Measurements from ENCODE around the gene PPM1B. TPM values are rescaled to one million over a fixed set of nuclear protein-coding genes. Genes with fewer than 3 reads are reported as not detected.

The PPM1B gene
- total RNA-seq, 4 donors from 2014 or later, result 28.3 to 63.9 (median 37.9) TPM

DNA sequence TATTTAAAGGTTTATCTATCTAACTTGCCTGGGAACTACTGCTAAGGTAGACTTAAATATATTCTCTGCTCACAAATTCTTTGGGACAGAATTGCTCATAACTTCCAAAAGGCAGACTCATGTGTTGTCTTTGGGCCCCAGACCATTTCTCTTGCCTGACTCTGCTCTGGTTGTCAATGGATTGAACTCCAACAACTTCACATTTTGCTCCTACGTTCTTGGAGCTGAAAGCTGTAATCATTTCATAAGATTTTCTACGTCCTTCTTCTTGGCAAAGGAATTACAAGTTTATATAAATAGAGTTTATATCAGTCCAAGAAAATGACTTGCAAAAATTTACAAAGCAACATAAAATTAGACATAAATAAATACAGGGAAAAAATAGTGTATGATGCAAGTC, 32.9 kb upstream of the PPM1B start:
- no peaks in the 10 kb centered on the region for H3K9me3 ChIP-seq
- no peak overlapping the region for H3K27ac ChIP-seq
- TF ChIP-seq EP300 (IDR thresholded peaks at IDR 0.05), result no peak
- no peak for TF ChIP-seq POLR2AphosphoS5 (IDR thresholded peaks at IDR 0.05)
- no peak for TF ChIP-seq POLR2A (IDR thresholded peaks at IDR 0.05)
- TF ChIP-seq, protein P1, sequence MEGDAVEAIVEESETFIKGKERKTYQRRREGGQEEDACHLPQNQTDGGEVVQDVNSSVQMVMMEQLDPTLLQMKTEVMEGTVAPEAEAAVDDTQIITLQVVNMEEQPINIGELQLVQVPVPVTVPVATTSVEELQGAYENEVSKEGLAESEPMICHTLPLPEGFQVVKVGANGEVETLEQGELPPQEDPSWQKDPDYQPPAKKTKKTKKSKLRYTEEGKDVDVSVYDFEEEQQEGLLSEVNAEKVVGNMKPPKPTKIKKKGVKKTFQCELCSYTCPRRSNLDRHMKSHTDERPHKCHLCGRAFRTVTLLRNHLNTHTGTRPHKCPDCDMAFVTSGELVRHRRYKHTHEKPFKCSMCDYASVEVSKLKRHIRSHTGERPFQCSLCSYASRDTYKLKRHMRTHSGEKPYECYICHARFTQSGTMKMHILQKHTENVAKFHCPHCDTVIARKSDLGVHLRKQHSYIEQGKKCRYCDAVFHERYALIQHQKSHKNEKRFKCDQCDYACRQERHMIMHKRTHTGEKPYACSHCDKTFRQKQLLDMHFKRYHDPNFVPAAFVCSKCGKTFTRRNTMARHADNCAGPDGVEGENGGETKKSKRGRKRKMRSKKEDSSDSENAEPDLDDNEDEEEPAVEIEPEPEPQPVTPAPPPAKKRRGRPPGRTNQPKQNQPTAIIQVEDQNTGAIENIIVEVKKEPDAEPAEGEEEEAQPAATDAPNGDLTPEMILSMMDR (IDR thresholded peaks at IDR 0.05), result no peak
- no peaks in the 10 kb centered on the region for H3K36me3 ChIP-seq
- DNase-seq (ENCODE audit: low spot score in 2 of 2), result no peak
- H3K4me3 ChIP-seq, result no peak overlapping the region
- no peaks in the 10 kb centered on the region for H3K4me1 ChIP-seq
- no peaks in the 10 kb centered on the region for H3K27me3 ChIP-seq
- 27% methylated on average over 2 of the region's 2 CpGs for WGBS

GRCh38 chr2:44136252-44136651, 32.4 kb upstream of the PPM1B start:
- 63% methylated on average over 3 of the region's 3 CpGs for WGBS
- H3K27me3 ChIP-seq, result no peaks in the 10 kb centered on the region
- H3K4me1 ChIP-seq, result no peaks in the 10 kb centered on the region
- no peak for TF ChIP-seq POLR2A (IDR thresholded peaks at IDR 0.05)
- TF ChIP-seq, protein P1 (IDR thresholded peaks at IDR 0.05), result no peak
- no peak for TF ChIP-seq EP300 (IDR thresholded peaks at IDR 0.05)
- TF ChIP-seq POLR2AphosphoS5 (IDR thresholded peaks at IDR 0.05), result no peak
- H3K4me3 ChIP-seq, result no peak overlapping the region
- DNase-seq (ENCODE audit: low spot score in 2 of 2), result no peak
- no peaks in the 10 kb centered on the region for H3K9me3 ChIP-seq
- no peak overlapping the region for H3K27ac ChIP-seq
- H3K36me3 ChIP-seq, result no peaks in the 10 kb centered on the region

- Histone ChIP-seq H3K4me3 (no peak overlapping the region), H3K27me3 (no peaks in the 10 kb centered on the region), H3K9me3 (no peaks in the 10 kb centered on the region), H3K36me3 (no peaks in the 10 kb centered on the region), H3K27ac (no peak overlapping the region), H3K4me1 (no peaks in the 10 kb centered on the region)
- no peak for DNase-seq (ENCODE audit: low spot score in 2 of 2)
- WGBS, result 83% methylated on average over 4 of the region's 4 CpGs
- TF ChIP-seq POLR2AphosphoS5 (IDR thresholded peaks at IDR 0.05), result no peak
- no peak for TF ChIP-seq EP300 (IDR thresholded peaks at IDR 0.05)
- no peak for TF ChIP-seq POLR2A (IDR thresholded peaks at IDR 0.05)
- TF ChIP-seq, protein P1 (IDR thresholded peaks at IDR 0.05), result no peak
Measured at GRCh38 chr2:44137048-44137447, 31.6 kb upstream of the PPM1B start.

DNA sequence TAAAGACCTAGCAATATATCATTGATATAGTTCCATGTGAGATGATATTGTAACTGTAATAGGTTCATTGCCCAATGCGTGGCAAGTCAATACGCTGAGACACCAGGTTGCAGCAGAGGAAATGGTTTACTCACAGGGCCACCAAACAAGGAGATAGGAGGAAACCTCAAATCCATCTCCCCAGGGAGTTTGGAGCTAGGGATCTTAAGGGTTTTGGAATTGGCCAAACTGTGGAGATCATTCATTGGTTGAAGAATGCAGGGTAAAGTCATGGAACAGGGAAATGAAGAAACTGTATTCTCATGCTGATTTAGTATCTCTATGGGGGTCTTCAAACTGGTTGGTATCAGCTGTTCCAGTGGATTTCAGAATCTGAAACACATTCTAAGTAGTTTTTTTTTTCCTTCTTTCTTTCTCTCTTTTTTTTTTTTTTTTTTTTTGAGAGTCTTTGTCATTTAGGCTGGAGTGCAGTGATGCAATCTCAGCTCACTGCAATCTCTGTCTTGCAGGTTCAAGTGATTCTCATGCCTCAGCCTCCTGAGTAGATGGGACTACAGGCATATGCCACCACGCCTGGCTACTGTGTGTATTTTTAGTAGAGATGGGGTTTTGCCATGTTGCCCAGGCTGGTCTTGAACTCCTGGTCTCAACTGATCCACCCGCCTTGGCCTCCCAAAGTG, 30.7 kb upstream of the PPM1B start:
- H3K4me1 ChIP-seq, result no peaks in the 10 kb centered on the region
- TF ChIP-seq EP300 (IDR thresholded peaks at IDR 0.05) (no peak), POLR2A (IDR thresholded peaks at IDR 0.05) (no peak), POLR2AphosphoS5 (IDR thresholded peaks at IDR 0.05) (no peak)
- TF ChIP-seq, protein P1 (IDR thresholded peaks at IDR 0.05), result no peak
- H3K4me3 ChIP-seq, result no peak overlapping the region
- H3K9me3 ChIP-seq, result no peaks in the 10 kb centered on the region
- no peaks in the 10 kb centered on the region for H3K27me3 ChIP-seq
- no peak overlapping the region for H3K27ac ChIP-seq
- no peak for DNase-seq (ENCODE audit: low spot score in 2 of 2)
- H3K36me3 ChIP-seq, result no peaks in the 10 kb centered on the region
- 83% methylated on average over 4 of the region's 4 CpGs for WGBS

DNA sequence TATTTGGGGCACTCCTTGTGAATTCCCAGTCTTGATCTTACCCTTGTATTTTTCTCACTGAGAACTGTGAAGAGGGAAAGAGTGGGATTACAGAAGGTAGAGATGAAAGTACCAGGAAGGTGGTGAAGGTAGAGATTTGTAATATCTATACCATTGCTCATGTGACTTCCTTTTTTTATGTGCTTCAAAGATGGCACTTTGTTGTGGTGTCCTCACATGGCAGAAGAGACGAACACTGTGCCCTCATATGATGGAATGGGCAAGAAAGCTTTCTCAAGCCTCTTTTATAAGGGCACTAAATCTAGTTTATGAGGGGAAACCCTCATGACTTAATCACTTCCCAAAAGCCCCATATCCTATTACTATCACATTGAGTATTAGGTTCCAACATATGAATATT, 28.9 kb upstream of the PPM1B start:
- TF ChIP-seq, protein P1 (IDR thresholded peaks at IDR 0.05), result no peak
- no peak for TF ChIP-seq POLR2AphosphoS5 (IDR thresholded peaks at IDR 0.05)
- TF ChIP-seq EP300 (IDR thresholded peaks at IDR 0.05), result no peak
- TF ChIP-seq POLR2A (IDR thresholded peaks at IDR 0.05), result no peak
- H3K36me3 ChIP-seq, result no peaks in the 10 kb centered on the region
- H3K4me3 ChIP-seq, result no peak overlapping the region
- WGBS, result 83% methylated on average over 1 of the region's 1 CpG
- no peaks in the 10 kb centered on the region for H3K9me3 ChIP-seq
- H3K27me3 ChIP-seq, result no peaks in the 10 kb centered on the region
- no peak overlapping the region for H3K27ac ChIP-seq
- no peaks in the 10 kb centered on the region for H3K4me1 ChIP-seq
- DNase-seq (ENCODE audit: low spot score in 2 of 2), result no peak
